SK-N-SH treated with all-trans-retinoic acid at 6 μM for 48 hours (cell line): ENCODE results near the gene NGDN.

Source experiments
- ARNTL ChIP-seq: fragments of 450-650 bp; formaldehyde crosslinking; IDR thresholded peaks from 2 replicates; pipeline ENCODE4 v1.5.0; 2020; ENCODE audit warnings: low read depth, mild to moderate bottlenecking, moderate library complexity, borderline replicate concordance
- GLIS3 ChIP-seq: fragments of 250-450 bp; sonication (Bioruptor Pico); IDR thresholded peaks from 2 replicates; pipeline ENCODE4 v1.5.0; 2020; ENCODE audit warnings: mild to moderate bottlenecking, moderate library complexity
- SNAI2 ChIP-seq: fragments of 250-450 bp; sonication (Bioruptor Pico); IDR thresholded peaks from 2 replicates; pipeline ENCODE4 v1.5.0; 2020; ENCODE audit warnings: mild to moderate bottlenecking, moderate library complexity
- ZFP3 ChIP-seq: fragments of 250-450 bp; sonication (Bioruptor Pico); IDR thresholded peaks from 2 replicates; pipeline ENCODE4 v1.5.0; 2020; ENCODE audit warnings: mild to moderate bottlenecking, moderate library complexity
- ZFP30 ChIP-seq: fragments of 450-650 bp; formaldehyde crosslinking; IDR thresholded peaks from 2 replicates; pipeline ENCODE4 v1.5.0; 2022; ENCODE audit warnings: mild to moderate bottlenecking, moderate library complexity
- ZNF8 ChIP-seq: fragments of 450-650 bp; formaldehyde crosslinking; IDR thresholded peaks from 2 replicates; pipeline ENCODE4 v1.5.0; 2020; ENCODE audit warnings: mild to moderate bottlenecking, moderate library complexity

DNA sequence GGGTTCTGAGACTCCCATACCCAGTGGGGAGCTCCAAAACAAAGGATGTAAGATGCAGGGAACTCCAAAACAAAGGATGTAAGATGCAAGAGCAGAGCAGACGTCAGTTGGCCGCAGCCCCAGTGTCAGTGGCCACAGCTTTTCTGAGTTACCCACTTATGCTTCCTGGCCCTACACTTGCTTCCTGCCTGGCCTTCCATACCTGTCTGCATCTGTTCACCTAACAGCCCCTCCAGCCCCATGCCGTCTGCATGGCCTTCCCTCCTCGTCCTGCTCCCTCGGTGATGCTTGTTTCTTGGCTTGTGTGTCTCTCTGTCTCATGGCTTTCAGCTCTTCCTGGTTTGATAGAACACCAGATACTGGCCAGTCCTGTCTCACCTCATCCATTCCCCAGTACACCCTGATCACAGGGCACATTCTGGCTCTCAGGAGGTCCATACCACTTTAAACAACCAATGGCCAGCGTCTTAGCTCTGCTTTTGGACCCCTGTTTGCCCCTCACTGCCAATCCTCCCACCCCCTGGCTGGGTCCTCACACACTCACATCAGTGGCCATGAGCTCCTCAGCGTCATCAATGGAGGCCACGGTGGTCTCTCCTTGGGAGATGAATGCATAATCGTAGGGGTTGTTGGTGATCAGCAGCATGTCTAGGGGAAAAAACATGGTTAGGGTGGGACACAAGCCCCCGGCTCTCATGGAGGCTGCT lies 39.3 kb upstream of the NGDN start:
- no peak for TF ChIP-seq ZFP3
- TF ChIP-seq ARNTL = no peak
- no peak for TF ChIP-seq ZNF8 (CRISPR knock-in tag)
- no peak for TF ChIP-seq GLIS3
- no peak for TF ChIP-seq SNAI2
- no peak for TF ChIP-seq ZFP30
